HFFc6 (cell line): ENCODE data around the gene FPR3. TPM values are rescaled to one million over a fixed set of nuclear protein-coding genes. Genes with fewer than 3 reads are reported as not detected.

Experiments
- DNase-seq: peaks from one replicate; pipeline ENCODE4 v3.0.0-alpha.2; 2018
- H3K27ac Mint-ChIP-seq: 2 replicates; pipeline ENCODE4 v1.8.0; 2020; ENCODE audit warnings: mild to moderate bottlenecking, mixed read lengths
- H3K27me3 Mint-ChIP-seq: 2 replicates; pipeline ENCODE4 v1.8.0; 2021; ENCODE audit warnings: mild to moderate bottlenecking, moderate library complexity, mixed read lengths; ENCODE audit not compliant: insufficient read depth
- H3K36me3 Mint-ChIP-seq: 2 replicates; pipeline ENCODE4 v1.8.0; 2021; ENCODE audit warnings: low read depth, mixed read lengths
- H3K4me1 Mint-ChIP-seq: 2 replicates; pipeline ENCODE4 v1.8.0; 2020; ENCODE audit warnings: low read depth, mixed read lengths
- H3K4me3 Mint-ChIP-seq: 2 replicates; pipeline ENCODE4 v1.8.0; 2020; ENCODE audit warnings: mild to moderate bottlenecking, moderate library complexity, mixed read lengths
- H3K9me3 Mint-ChIP-seq: 2 replicates; pipeline ENCODE4 v1.8.0; 2020; ENCODE audit warnings: mild to moderate bottlenecking, mixed read lengths
- CTCF ChIP-seq: fragments of 200-600 bp; sonication (generic); IDR thresholded peaks from 2 replicates; pipeline ENCODE4 v1.5.0; 2021; ENCODE audit warnings: antibody characterized with exemption, mild to moderate bottlenecking
- total RNA-seq, 6 experiments: library from RNA; stranded (reverse); fragmentation: NEBNext Ultra II Directional; extraction: Animal tissue kit (Norgen Biotek cat#: 25700); gene quantifications; 2 replicates in 1 of 6; 3 replicates in 5 of 6; pipeline ENCODE4 v1.2.3, GENCODE V29; 2021

Gene FPR3
- total RNA-seq, 6 experiments from 2014 or later: not detected

DNA sequence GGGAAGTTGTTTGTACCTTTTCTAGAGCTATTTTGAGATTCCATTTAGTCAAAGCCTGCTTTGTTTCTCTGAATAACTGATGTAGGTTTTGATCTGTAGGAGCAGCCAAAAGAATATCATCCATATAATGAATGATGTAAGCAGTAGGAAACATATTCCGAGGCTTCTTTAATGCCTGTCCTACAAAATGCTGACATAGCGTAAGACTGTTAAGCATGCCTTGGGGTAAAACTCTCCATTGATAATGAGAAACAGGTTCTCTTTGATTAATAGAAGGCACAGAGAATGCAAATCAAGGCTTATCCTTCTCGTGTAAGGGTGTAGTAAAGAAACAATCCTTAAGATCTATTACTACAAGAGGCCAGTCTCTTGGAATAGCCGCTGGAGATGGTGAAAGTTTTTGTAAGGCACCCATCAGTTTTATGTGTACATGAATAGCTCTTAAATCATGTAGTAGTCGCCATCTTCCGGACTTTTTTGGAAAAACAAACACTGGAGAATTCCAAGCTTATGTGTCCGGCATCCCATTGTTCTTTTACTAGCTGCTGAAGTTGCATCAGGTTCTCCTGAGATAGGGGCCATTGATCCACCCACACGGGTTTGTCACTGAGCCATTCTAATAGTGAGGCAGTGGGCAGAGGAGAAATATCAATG is 13.5 kb downstream of the FPR3 start:
- Mint-ChIP-seq H3K4me1 (peaks cover 64% of the 10 kb centered on the region), H3K27ac (no peak overlapping the region), H3K27me3 (no peaks in the 10 kb centered on the region; the same call in 1 of the 2 replicates), H3K9me3 (no peaks in the 10 kb centered on the region), H3K36me3 (no peaks in the 10 kb centered on the region), H3K4me3 (no peak overlapping the region)
- DNase-seq: peak; percentile 63
- peak; percentile 59 for TF ChIP-seq CTCF

DNA sequence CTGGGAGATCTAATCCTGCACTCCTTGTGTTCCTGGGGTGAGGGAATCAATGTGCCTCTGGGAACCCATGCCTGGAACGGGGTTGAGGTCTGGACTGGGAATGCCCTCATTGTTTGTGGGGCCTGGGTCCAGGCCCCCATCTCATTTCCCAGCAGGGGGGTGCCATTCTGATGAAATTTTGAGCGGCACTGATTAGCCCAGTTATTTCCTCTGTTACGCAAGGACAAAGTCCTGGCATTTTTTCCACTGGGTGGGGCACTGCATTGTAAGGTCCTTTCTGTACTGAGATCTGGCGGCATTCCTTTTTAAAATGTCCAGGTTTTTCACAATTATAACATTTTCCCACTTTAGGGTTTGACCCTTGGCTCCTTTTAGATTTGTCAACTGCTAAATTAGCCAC is 14.8 kb downstream of the FPR3 start:
- Mint-ChIP-seq H3K36me3 (no peaks in the 10 kb centered on the region), H3K9me3 (0 out of 2 replicates have a peak, but pooled peaks cover 5% of the 10 kb centered on the region), H3K27ac (no peak overlapping the region), H3K4me1 (peaks cover 58% of the 10 kb centered on the region), H3K27me3 (no peaks in the 10 kb centered on the region; the same call in 1 of the 2 replicates), H3K4me3 (peak overlapping the region; percentile 47; the same call in 1 of the 2 replicates)
- no peak for TF ChIP-seq CTCF
- no peak for DNase-seq

GRCh38 chr19:51810223-51810622 is 15.3 kb downstream of the FPR3 start:
- DNase-seq: peak; percentile 56
- 0 out of 2 replicates have a peak, but pooled peaks cover 5% of the 10 kb centered on the region for H3K9me3 Mint-ChIP-seq
- no peaks in the 10 kb centered on the region; the same call in 1 of the 2 replicates for H3K27me3 Mint-ChIP-seq
- peaks cover 54% of the 10 kb centered on the region for H3K4me1 Mint-ChIP-seq
- TF ChIP-seq CTCF: peak; percentile 53; the same call in 1 of the 2 replicates
- peak overlapping the region; percentile 47; the same call in 1 of the 2 replicates for H3K4me3 Mint-ChIP-seq
- no peak overlapping the region for H3K27ac Mint-ChIP-seq
- H3K36me3 Mint-ChIP-seq: no peaks in the 10 kb centered on the region

GRCh38 chr19:51811344-51811743 is 16.4 kb downstream of the FPR3 start:
- no peak overlapping the region for H3K27ac Mint-ChIP-seq
- peaks cover 43% of the 10 kb centered on the region for H3K4me1 Mint-ChIP-seq
- peaks cover 5% of the 10 kb centered on the region; the same call in 1 of the 2 replicates for H3K9me3 Mint-ChIP-seq
- no peak for TF ChIP-seq CTCF
- no peaks in the 10 kb centered on the region; the same call in 1 of the 2 replicates for H3K27me3 Mint-ChIP-seq
- no peak for DNase-seq
- no peaks in the 10 kb centered on the region for H3K36me3 Mint-ChIP-seq
- no peak overlapping the region for H3K4me3 Mint-ChIP-seq

DNA sequence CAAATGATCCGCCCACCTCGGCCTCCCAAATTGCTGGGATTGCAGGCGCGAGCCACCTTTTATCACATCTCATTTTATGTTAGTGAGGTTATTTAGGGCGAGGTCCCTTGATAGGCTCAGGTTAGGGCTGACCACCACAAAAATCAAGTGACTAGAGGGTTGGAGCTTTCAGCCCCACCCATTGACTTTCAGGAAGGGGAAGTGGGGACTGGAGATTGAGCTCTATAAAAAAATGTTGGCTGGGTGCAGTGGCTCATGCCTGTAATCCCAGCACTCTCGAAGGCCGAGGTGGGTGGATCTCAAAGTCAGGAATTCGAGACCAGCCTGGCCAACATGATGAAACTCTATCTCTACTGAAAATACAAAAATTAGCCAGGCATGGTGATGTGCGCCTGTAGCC is 20.1 kb downstream of the FPR3 start:
- TF ChIP-seq CTCF: no peak
- no peak for DNase-seq
- H3K27me3 Mint-ChIP-seq: no peaks in the 10 kb centered on the region; the same call in 1 of the 2 replicates
- no peak overlapping the region for H3K4me3 Mint-ChIP-seq
- H3K36me3 Mint-ChIP-seq: no peaks in the 10 kb centered on the region
- H3K27ac Mint-ChIP-seq: no peak overlapping the region
- H3K9me3 Mint-ChIP-seq: peaks cover 5% of the 10 kb centered on the region; the same call in 1 of the 2 replicates
- H3K4me1 Mint-ChIP-seq: peaks cover 6% of the 10 kb centered on the region
